SK-N-MC (cell line): Measurements from ENCODE around the gene BRWD1.

ENCODE experiments used
- EZH2 ChIP-seq: fragments of 200-600 bp; sonication (generic); IDR thresholded peaks from one replicate; pipeline ENCODE4 v1.6.1; 2017; ENCODE audit warnings: antibody characterized with exemption
- FOXP2 ChIP-seq: optimal IDR thresholded peaks from 2 replicates; pipeline ENCODE3; 2011; ENCODE audit warnings: mild to moderate bottlenecking, moderate library complexity; ENCODE audit not compliant: insufficient read depth; ENCODE audit errors: extremely low read length, control extremely low read depth
- POLR2AphosphoS5 ChIP-seq: IDR thresholded peaks from 2 replicates; pipeline ENCODE4 v1.6.1; 2012; ENCODE audit warnings: mild to moderate bottlenecking, low read depth, low read length, borderline replicate concordance

- TF ChIP-seq POLR2AphosphoS5 (no peak), EZH2 (no peak), FOXP2 (no peak)
Observed at GRCh38 chr21:39332175-39332574, 18.7 kb upstream of the BRWD1 start.
